Activated naive CD8-positive, alpha-beta T cell treated with anti-CD3 and anti-CD28 coated beads, Interleukin-2, amount 50 U/mL, for 16 hours (primary cell): ENCODE results near the gene EEF1AKMT1.
"Not testable (repeated sequence)": the region's sequence is repeated elsewhere in the genome, so short reads cannot be mapped to it uniquely, and the experiment has no call there.

Experiments used
- DNase-seq: peaks from one replicate; pipeline ENCODE4 v3.0.0-alpha.2; 2020; ENCODE audit warnings: low read depth, low spot score

Gene EEF1AKMT1

GRCh38 chr13:20699715-20700114 is 74.0 kb downstream of the EEF1AKMT1 start:
- DNase-seq: no peak

- DNase-seq: no peak
These were observed 77.7 kb downstream of the EEF1AKMT1 start for GRCh38 chr13:20696073-20696472.

- DNase-seq: no peak
These were observed 82.1 kb downstream of the EEF1AKMT1 start for GRCh38 chr13:20691616-20692015.

- no peak for DNase-seq
These were observed 84.5 kb downstream of the EEF1AKMT1 start for GRCh38 chr13:20689291-20689690.

- no peak for DNase-seq
These were observed 86.7 kb downstream of the EEF1AKMT1 start for GRCh38 chr13:20686863-20687579.

GRCh38 chr13:20686167-20686566 is 87.6 kb downstream of the EEF1AKMT1 start:
- DNase-seq: no peak

- no peak for DNase-seq
These were observed 88.7 kb downstream of the EEF1AKMT1 start for GRCh38 chr13:20685092-20685491.

- DNase-seq: no peak
These were observed 89.2 kb downstream of the EEF1AKMT1 start for GRCh38 chr13:20684546-20684945.

- no peak for DNase-seq
These were observed 89.7 kb downstream of the EEF1AKMT1 start for GRCh38 chr13:20684041-20684440.

- no peak for DNase-seq
These were observed 91.7 kb downstream of the EEF1AKMT1 start for GRCh38 chr13:20682061-20682460.

GRCh38 chr13:20681481-20681880 is 92.3 kb downstream of the EEF1AKMT1 start:
- not testable (repeated sequence) for DNase-seq

- no peak for DNase-seq
These were observed 93.2 kb downstream of the EEF1AKMT1 start for GRCh38 chr13:20680416-20681080.

- no peak for DNase-seq
These were observed 93.9 kb downstream of the EEF1AKMT1 start for GRCh38 chr13:20679879-20680278.
